KMS-11 (cell line): ENCODE results near the gene SLC22A4.

Experiments
- H2AFZ ChIP-seq: fragments of 200-600 bp; sonication (generic); 2 replicates; pipeline ENCODE4 v1.6.1; 2016; ENCODE audit warnings: antibody characterized with exemption, mixed run types, low read depth
- H3K27ac ChIP-seq: fragments of 200-600 bp; sonication (generic); 2 replicates; pipeline ENCODE4 v1.6.1; 2016; ENCODE audit warnings: mild to moderate bottlenecking, mixed run types
- H3K27me3 ChIP-seq: fragments of 200-600 bp; sonication (generic); 2 replicates; pipeline ENCODE4 v1.6.1; 2017; ENCODE audit warnings: mild to moderate bottlenecking, low read depth, mixed run types, moderate library complexity; ENCODE audit not compliant: insufficient read depth
- H3K36me3 ChIP-seq: fragments of 200-600 bp; sonication (generic); 2 replicates; pipeline ENCODE4 v1.6.1; 2017; ENCODE audit warnings: mild to moderate bottlenecking, mixed run types; ENCODE audit not compliant: insufficient read depth
- H3K4me1 ChIP-seq: fragments of 200-600 bp; sonication (generic); 2 replicates; pipeline ENCODE4 v1.6.1; 2016; ENCODE audit warnings: mild to moderate bottlenecking, low read depth, mixed run types; ENCODE audit not compliant: poor library complexity, severe bottlenecking
- H3K4me2 ChIP-seq: fragments of 200-600 bp; sonication (generic); 2 replicates; pipeline ENCODE4 v1.7.0; 2016; ENCODE audit warnings: mild to moderate bottlenecking, mixed run types
- H3K4me3 ChIP-seq: fragments of 200-600 bp; sonication (generic); IDR thresholded peaks from 2 replicates; pipeline ENCODE4 v1.6.1; 2017; ENCODE audit warnings: low read depth, low read length, mixed read lengths; ENCODE audit not compliant: insufficient read depth
- H3K79me2 ChIP-seq: fragments of 200-600 bp; sonication (generic); 2 replicates; pipeline ENCODE4 v1.6.1; 2016; ENCODE audit warnings: low read depth, mixed run types; ENCODE audit not compliant: insufficient read depth
- H3K9ac ChIP-seq: fragments of 200-600 bp; sonication (generic); 2 replicates; pipeline ENCODE4 v1.6.1; 2016; ENCODE audit warnings: mild to moderate bottlenecking, mixed run types
- H4K20me1 ChIP-seq: fragments of 200-600 bp; sonication (generic); 2 replicates; pipeline ENCODE4 v1.6.1; 2016; ENCODE audit warnings: mild to moderate bottlenecking, mixed run types; ENCODE audit not compliant: insufficient read depth
- TF ChIP-seq, protein P1 (sequence below): fragments of 200-600 bp; sonication (generic); conservative IDR thresholded peaks from 2 replicates; pipeline ENCODE4 v1.6.1; 2017; ENCODE audit warnings: low read depth, mild to moderate bottlenecking, antibody characterized with exemption, low read length, moderate library complexity, mixed read lengths

Gene SLC22A4

DNA sequence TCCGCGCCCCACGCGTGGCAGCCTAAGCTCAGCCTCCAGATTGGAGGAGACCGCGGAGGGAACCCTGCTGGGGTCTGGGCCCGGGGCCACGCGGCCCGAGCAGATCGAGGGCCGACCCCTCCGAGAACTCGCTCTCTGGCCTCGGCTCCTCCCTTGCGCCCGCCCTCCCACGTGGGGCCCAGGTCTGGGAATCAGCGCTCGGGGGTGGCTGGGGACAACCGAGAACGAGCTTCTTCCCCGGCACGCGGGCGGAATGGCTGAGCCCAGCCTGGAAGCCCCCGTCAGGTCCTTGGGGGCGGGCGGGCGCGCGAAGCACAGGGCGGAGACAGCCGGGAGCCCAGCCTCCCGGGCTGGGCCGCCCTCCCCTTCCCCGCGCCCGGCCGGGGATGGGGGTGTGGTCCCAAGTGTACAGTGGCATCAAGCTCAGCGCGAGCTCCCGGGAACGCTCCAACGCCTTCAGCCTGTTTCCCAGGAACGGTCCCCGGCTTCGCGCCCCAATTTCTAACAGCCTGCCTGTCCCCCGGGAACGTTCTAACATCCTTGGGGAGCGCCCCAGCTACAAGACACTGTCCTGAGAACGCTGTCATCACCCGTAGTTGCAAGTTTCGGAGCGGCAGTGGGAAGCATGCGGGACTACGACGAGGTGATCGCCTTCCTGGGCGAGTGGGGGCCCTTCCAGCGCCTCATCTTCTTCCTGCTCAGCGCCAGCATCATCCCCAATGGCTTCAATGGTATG, at the start of gene SLC22A4:
SLC22A4 (plus strand) TSS at position 403 of the 736 bp plus-strand sequence; CDS start at position 626, 223 bp downstream.
- peak within 1 kb of the TSS; percentile 98 for H2AFZ ChIP-seq
- H3K4me2 ChIP-seq, result peak within 1 kb of the TSS; percentile 87
- no peak within 1 kb of the TSS for H3K4me3 ChIP-seq
- peaks cover 8% of the 10 kb centered on the region; the same call in 1 of the 2 replicates for H3K27me3 ChIP-seq
- H4K20me1 ChIP-seq, result no peaks in the 10 kb centered on the region
- peak within 1 kb of the TSS; percentile 98 for H3K9ac ChIP-seq
- no peaks in the 10 kb centered on the region for H3K36me3 ChIP-seq
- H3K79me2 ChIP-seq, result no peaks in the 10 kb centered on the region
- H3K27ac ChIP-seq, result peak within 1 kb of the TSS; percentile 89
- TF ChIP-seq, protein P1, sequence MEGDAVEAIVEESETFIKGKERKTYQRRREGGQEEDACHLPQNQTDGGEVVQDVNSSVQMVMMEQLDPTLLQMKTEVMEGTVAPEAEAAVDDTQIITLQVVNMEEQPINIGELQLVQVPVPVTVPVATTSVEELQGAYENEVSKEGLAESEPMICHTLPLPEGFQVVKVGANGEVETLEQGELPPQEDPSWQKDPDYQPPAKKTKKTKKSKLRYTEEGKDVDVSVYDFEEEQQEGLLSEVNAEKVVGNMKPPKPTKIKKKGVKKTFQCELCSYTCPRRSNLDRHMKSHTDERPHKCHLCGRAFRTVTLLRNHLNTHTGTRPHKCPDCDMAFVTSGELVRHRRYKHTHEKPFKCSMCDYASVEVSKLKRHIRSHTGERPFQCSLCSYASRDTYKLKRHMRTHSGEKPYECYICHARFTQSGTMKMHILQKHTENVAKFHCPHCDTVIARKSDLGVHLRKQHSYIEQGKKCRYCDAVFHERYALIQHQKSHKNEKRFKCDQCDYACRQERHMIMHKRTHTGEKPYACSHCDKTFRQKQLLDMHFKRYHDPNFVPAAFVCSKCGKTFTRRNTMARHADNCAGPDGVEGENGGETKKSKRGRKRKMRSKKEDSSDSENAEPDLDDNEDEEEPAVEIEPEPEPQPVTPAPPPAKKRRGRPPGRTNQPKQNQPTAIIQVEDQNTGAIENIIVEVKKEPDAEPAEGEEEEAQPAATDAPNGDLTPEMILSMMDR, result no peak
- H3K4me1 ChIP-seq, result peaks cover 23% of the 10 kb centered on the region

DNA sequence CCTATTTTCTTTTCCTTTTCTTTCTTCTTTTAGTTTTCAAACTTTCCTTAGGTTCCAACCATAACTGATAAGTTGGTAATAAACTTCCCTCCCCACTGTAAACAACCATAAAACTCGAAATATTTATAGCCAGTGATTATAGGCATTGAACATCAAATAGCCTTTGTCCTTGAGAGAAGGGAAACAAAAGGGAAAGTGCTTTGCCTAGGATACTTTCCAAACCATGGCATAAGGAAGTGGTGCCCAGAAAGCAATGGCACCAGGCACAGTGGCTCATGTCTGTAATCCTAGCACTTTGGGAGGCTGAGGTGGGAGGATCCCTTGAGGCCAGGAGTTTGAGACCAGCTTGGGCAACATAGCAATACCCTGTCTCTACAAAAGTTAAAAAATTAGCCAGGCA, 48.6 kb upstream of the SLC22A4 start:
- no peak overlapping the region for H3K4me3 ChIP-seq
- H3K4me1 ChIP-seq, result no peaks in the 10 kb centered on the region
- no peak overlapping the region for H3K27ac ChIP-seq
- TF ChIP-seq, protein P1, result no peak
- H3K36me3 ChIP-seq, result no peaks in the 10 kb centered on the region
- H4K20me1 ChIP-seq, result no peaks in the 10 kb centered on the region
- no peak overlapping the region for H3K9ac ChIP-seq
- no peaks in the 10 kb centered on the region for H3K27me3 ChIP-seq
- H3K4me2 ChIP-seq, result no peak overlapping the region
- H2AFZ ChIP-seq, result no peak overlapping the region
- H3K79me2 ChIP-seq, result no peaks in the 10 kb centered on the region

DNA sequence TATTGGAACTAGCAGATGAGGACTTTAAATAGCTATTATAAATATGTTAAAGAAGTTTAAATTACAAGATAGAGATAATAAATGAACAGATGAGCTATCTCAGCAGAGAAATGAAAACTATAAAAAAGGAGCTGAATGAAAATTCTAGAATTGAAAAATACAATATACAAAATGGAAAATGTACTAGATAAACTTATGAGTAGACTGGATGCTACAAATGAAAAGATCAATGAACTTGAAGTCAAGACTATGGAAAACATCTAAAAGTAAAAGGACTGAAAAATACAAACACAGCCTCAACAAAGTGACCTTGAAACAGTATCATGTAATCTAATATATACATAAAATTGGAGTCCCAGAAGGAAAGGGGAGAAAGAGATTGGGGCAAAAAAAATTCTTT, 47.4 kb upstream of the SLC22A4 start:
- Histone ChIP-seq H3K27me3 (no peaks in the 10 kb centered on the region), H3K79me2 (no peaks in the 10 kb centered on the region), H2AFZ (no peak overlapping the region), H4K20me1 (no peaks in the 10 kb centered on the region), H3K4me2 (no peak overlapping the region), H3K4me1 (no peaks in the 10 kb centered on the region), H3K27ac (no peak overlapping the region), H3K4me3 (no peak overlapping the region), H3K9ac (no peak overlapping the region), H3K36me3 (no peaks in the 10 kb centered on the region)
- TF ChIP-seq, protein P1, result no peak

DNA sequence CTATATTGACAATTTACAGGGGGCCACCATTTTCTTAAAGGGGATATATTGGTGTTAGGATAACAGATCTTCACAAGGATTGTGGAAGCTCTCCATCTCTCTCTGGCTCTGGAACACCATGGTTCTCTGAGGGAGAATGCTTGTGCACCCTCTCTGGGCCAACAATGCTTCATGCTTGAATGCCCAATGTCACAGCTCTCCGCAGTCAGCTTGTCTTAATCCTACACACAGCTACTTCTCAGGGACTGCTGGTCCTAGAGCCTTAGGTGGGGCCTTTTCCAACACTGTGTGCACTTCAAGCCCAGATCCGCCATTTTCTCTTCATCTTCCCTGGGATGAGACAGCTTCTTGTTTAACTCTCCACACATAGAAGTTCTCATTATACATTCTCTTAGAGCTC, 43.6 kb upstream of the SLC22A4 start:
- H3K27ac ChIP-seq, result no peak overlapping the region
- TF ChIP-seq, protein P1, result no peak
- H3K4me1 ChIP-seq, result no peaks in the 10 kb centered on the region
- no peaks in the 10 kb centered on the region for H3K36me3 ChIP-seq
- no peaks in the 10 kb centered on the region for H3K27me3 ChIP-seq
- H2AFZ ChIP-seq, result no peak overlapping the region
- no peaks in the 10 kb centered on the region for H3K79me2 ChIP-seq
- no peak overlapping the region for H3K4me3 ChIP-seq
- no peaks in the 10 kb centered on the region for H4K20me1 ChIP-seq
- H3K9ac ChIP-seq, result no peak overlapping the region
- H3K4me2 ChIP-seq, result no peak overlapping the region
